B cell (primary cell): Measurements from ENCODE around the gene UGGT1.

Experiments used
- CTCF ChIP-seq: fragments of 200-600 bp; IDR thresholded peaks from one replicate; pipeline ENCODE4 v1.8.0; 2022; ENCODE audit warnings: antibody characterized with exemption, mild to moderate bottlenecking
- EZH2 ChIP-seq: IDR thresholded peaks from 2 replicates; pipeline ENCODE4 v1.6.1; 2012; ENCODE audit warnings: borderline replicate concordance, low read depth, mild to moderate bottlenecking, moderate library complexity, low read length; ENCODE audit not compliant: insufficient read depth, poor library complexity, severe bottlenecking

GRCh38 chr2:128062571-128062970 is 28.4 kb upstream of the UGGT1 start:
- no peak for TF ChIP-seq CTCF
- TF ChIP-seq EZH2 = no peak
